Stimulated activated CD4-positive, alpha-beta T cell treated with anti-CD3 and anti-CD28 coated beads, Interleukin-15, amount 100 ng/mL, for 1 hour (primary cell): ENCODE results near the gene NID1.
"Not testable (repeated sequence)": the region's sequence is repeated elsewhere in the genome, so short reads cannot be mapped to it uniquely, and the experiment has no call there.

Source experiments
- DNase-seq, 2 donors: peaks; one replicate each; pipeline ENCODE4 v3.0.0-alpha.2; 2020; ENCODE audit warnings: low read depth in 1 of 2, low spot score in 1 of 2

The NID1 gene

DNA sequence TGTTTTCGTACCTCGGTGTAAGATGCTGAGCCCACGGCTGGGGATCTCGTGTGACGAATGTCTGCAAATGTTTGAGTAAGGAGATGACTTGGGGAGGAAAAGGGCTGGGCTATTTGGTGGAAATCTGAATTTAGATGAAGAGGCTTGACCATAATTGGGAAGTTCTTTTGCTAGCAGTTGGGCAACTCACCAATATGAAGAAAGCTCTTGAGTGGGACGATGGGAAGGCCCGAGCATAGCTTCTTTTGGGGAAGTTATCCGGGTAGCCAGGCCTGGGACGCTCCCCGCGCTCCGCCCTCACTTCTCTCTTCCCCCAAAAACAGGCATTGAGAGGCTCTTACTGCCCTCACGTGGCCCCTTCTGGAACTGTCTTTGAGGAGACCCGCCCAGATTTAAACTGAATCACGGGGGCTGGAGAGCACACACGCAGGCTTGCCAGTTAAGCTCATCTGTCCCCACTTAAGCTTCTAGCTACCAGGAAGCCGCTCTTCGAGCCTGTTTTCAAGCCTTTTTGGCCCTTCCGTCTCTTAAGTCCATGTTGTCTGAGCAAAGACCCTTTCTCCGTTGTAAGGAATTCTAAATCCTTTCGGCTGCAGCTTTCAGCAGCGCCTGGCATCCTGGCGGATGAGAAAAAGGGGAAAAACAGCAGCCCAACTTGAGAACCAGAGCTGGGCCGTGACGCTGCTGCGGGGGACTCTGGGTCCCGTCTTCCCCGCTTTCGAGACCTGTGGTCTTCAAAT is 93.1 kb downstream of the NID1 start:
- DNase-seq: peak; percentile 72 to 77

DNA sequence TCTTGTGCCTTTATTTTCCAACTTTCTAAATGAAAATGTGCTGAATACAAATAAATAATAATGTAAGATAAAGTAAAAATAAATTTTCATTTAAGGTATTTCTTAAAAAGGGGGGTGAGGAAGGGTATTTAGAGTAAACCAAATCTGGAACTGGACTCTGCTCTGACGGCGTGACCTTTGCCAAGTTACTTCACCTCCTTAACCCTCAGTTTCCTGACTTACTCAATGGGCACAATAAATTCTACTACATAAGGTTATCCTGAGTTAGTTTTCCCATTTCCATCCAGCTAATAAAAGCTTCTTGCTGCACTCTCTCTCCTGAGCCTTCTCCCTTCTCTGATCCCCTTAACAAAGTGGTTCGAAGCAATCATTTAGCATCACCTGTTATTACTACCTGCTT is 93.9 kb downstream of the NID1 start:
- DNase-seq: no peak

DNA sequence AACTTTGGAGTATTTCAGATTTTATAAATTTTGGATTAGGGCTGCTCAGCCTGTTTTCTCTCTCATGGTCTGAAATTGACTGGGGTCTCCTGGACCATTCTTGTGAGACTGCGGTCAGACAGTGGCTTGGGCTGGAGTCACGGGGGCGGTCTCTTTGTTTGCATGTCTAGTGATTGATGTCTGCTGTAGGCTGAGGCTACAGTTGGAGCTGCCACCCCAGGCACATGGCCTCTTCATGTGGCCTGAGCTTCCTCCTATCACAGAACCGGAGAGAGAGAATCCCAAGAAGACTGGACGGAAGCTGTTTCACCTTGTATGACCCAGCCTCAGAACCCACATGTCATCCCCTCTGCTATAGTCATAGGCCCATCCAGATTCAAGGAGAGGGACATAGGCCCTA is 96.1 kb downstream of the NID1 start:
- DNase-seq: no peak

DNA sequence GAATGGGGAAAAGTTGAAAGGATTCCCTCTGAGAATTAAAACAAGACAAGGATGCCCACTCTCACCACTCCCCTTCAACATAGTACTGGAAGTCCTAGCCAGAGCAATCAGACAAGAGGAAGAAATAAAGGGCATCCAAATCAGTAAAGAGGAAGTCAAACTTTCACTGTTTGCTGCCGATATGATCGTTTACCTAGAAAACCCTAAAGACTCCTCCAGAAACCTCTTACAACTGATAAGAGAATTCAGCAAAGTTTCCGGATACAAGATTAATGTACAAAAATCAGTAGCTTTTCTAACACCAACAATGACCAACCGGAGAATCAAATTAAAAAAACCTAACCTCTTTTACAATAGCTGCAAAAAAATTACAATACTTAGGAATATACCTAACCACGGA is 98.8 kb downstream of the NID1 start:
- DNase-seq: not testable (repeated sequence)

DNA sequence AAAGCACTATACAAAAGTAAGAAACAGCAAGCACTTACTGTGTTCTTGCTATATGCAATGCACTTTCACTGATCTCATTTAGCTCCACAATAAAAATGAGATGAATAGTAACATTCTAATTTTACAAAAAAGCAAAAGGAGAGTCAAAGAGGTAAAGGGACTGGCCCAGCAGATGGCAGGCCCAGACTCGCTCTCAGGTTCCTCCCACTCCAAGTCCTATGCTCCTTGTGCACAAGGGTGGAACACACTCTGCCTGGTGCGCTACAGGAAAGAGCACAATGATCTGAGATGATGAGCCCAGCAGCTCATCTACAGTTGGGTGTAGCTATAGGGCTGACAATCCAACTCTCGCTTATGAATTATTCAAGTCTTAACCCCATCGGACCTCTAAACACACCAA is 104.1 kb downstream of the NID1 start:
- DNase-seq: no peak

DNA sequence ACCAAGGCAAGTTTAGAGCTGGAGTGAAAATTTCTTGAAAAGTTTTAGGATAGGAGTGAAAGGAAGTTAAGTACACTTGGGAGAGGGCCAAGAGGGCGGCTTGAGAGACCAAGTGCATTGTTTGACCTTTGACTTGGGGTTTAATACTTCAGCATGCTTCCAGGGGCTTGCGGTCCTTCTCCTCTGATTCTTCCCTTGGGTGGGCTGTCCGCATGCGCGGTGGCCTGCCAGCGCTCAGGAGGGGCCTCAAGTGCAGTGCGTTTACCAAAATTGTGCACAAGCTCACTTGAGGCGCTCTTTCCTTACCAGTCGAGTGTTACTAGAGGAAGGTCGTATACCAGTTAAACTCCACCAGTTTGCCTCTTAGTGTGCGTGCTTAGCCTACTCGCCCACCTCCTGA is 106.9 kb downstream of the NID1 start:
- no peak for DNase-seq

DNA sequence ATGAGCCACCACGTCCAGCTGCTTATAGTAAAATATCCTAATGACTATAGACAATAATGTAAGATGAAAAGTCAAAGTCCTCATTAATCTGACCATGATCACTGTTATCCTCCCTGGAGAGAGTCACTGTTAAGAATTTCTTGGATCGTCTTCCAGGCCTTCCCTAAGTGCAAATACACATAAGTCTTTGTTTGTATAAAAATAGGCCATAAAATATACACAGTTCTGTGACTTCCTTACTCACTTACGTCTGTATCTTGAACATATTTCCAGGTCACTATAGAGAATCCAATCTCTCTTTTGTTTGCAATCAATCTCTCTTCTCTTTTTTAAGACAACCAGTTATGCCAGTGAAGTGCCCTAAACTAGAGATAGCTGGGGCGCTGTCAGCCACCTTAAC is 109.1 kb downstream of the NID1 start:
- DNase-seq: no peak

DNA sequence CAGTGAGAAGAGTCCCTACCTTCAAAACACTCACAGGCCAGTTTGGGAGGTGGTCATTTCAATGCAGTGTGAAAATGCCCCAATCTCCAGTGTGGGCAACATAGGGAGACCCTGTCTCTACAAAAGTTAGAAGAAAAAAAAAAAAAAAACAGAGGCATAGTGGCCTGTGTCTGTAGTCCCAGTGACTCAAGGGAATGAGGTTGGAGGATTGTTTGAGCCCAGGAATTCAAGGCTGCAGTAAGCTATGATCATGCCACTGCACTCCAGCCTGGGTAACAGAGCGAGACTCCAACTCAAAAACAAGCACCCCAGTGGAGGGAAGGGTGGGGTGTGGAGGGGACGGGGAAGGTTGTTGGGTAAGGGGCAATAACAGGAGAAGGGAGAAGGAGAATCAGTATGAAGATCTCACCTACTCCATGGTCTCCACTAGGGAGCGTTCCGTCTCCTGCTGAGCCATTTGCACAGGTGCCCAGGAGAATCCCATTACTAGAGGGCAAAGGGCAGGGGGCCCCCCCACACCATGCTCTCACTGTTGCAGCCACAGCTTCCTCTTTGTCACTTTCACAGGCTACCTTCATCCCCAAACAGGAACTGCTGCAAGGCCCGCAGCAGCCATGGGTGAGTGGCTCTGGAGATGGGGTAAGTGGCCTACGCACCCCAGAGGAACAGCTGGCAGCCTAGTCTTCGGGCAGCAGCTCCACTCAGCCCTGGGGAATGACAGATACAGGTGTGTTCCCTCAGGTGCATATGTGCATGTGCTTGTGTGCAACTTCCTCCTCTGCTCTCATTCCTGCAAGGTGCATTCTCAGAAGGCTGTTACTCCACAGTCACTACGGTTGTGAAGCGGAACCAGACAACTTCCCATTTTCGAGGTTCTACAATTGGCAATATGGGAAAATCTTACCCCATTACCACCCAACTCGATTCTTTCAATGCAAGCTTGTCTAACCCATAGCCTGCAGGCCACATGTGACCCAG is 110.3 kb downstream of the NID1 start:
- peak in 1 of 2 donors; percentile 8 for DNase-seq

DNA sequence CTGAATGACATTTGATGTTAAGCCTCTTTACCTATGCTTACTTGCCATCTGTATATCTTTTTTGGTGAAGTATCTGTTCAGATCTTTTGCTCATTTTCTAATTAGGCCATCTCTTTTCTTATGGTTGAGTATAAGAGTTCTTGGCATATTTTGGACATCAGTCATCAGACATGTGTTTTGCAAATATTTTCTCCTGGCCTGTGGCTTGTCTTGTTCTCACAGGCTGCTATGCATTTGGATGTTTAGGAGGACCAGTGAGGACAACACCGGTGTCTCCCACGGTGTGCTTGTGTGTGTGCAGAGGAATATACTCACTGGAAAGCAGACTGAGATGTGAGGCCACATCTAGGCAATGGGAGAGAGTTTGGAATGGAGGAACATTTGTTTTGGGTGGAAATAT is 111.1 kb downstream of the NID1 start:
- no peak for DNase-seq

DNA sequence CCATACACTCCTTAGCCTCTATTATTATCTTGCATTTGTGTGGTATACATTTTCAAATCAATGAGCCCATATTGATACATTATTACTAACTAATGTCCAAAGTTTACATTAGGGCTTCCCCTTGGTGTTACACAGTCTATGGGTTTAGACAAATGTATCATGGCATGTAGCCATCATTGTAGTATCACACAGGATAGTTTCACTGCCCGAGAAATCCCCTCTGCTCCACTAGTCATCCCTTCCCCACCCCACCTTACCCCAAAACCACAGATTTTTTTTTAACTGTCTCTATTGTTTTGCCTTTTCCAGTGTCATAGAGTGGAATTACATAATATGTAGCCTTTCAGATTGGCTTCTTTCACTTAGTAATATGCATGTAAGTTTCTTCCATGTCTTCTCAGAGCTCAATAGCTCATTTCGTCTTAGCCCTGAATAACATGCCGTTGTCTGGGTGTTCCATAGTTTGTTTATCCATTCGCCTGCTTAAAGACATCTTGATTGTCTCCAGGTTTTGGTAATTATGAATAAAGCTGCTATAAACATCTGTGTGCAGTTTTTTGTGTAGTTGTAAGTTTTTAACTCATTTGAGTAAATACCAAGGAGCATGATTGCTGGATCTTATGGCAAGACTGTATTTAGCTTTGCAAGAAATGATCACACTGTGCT is 111.8 kb downstream of the NID1 start:
- no peak for DNase-seq

DNA sequence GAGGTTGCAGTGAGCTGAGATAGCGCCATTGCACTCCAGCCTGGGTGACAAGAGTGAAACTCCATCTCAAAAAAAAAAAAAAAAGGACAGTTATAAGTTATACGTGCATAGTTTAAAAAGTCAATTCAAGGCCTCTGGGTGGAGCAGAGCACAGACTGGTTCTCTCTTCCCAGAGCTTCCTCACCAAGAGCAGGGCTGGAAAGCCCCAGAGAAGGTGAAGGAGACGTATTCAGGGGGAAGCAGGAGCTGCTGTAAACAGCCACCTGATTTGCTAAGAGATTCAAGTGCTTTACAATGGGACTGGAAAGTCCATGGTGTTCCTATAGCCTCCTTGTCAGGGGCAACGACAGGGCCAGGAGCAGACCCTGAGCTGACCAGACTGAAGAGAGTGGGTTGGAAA is 113.2 kb downstream of the NID1 start:
- DNase-seq: no peak

DNA sequence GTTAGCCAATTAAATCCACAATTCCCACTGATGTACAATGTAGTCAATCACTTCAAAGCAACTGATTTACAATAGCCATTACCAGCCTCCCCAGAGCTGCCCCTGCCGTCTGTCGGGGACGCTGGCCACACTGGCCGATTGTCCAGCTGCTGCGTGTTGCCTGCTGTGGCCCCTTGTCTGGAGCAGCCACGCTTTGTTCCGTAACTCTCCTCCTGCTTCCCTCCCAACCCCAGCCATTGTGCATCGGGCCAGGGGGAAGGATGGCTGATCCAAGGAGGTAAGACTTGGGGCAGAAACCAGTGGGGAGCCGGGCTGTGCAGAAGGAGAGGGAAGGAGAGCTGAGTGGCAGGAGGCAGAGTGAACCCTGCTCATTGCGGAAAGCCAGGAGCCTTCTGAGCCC is 114.6 kb downstream of the NID1 start:
- DNase-seq: no peak

DNA sequence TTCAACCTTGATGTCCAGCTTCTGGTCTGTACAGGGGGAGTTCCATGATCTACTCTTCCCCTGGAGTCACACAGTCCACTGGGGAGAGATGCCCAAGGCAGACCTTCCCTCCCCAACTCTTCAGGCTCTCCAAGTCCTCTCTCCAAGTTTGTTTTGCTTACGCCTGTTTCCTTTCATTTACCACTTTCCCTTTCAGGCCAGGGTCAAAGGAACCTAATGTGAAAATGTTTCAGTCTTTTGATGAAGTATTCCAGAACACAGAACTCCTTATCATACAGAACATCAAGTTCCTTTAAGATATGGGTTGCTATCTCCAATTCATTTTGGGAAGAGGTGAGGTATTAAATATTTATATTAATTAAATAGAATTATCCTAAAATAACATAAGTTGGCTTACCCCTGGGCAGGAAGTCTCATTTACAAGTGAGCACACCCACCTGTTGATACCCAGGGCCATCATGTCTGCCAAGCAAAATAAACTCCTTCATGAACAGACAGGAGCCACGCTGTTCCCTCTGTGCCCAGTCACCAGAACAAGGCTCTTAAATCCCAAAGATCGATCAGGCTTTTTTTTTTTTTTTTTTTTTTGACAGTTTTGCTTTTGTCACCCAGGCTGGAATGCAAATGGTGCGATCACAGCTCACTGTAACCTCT is 116.0 kb downstream of the NID1 start:
- no peak for DNase-seq

DNA sequence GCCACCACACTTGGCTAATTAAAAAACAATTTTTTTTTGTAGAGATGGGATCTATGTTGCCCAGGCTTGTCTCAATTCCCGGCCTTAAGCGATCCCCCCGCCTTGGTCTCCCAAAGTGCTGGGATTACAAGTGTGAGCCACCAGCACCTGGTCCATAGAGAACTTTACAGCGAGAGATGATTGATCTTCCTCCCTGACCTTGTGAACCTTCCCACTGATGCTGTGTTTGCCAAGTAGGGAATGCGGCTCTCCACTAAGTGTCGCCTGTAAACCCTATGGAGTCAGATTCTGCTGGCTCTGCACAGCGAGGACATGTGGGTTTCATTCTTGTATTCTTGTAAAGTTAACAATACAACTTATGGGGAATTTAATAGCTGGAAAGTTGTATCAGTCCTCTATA is 116.9 kb downstream of the NID1 start:
- DNase-seq: no peak

DNA sequence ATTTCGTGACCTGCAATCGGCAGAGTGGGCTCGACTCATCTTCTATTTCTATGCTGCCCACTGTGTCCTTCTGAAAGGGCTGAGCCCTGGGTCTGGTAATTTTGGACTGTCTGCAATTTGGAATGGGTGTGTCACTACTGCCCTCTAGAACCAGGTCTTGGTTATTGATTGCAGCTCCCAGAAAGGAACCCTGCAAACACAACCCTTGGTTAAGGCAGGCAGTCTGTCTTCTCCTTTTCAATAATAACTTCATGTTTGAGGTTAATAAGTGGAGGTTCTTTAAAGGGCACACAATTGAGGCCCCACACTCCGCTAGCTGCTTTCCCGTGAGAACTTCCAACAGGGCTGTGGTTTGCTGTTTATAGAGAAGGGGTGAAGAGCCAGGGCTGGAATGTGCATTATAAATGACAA is 118.3 kb downstream of the NID1 start:
- DNase-seq: no peak

DNA sequence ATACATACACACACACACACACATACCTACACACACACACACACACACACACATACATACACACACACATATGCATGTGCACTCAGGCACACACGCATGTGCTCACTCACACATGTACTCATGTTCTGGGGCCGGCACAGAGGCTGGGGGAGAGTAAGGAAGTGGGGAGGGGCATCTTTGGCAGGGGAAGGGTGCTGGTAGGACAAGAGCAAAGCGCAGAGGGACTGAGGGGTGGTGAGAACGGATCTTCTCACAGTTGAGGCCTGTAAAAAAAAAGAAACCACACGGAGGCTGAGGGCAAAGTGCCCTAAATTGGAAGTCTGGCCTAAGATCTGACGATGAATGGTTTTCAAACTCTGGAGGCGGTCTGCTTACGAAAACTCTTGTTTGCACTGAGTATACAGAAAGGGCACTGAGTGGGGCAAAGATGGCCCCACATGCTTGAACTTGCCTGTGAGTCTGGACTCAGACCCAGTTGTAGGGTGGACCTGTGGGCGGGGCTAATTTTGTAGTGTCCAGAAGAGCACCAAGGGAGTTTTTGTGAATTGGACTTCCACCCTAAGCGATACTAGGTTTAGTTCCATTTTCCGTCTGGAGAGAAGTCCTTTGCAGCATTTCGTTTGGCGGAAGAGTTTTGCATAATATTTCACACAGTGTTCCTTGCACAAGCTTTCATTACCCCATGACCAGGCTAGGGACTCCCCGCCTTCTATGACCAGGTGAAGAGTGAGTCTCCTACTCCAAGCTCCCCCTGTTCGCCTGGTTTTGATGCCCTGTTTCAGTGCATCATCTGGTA is 118.9 kb downstream of the NID1 start:
- no peak for DNase-seq

DNA sequence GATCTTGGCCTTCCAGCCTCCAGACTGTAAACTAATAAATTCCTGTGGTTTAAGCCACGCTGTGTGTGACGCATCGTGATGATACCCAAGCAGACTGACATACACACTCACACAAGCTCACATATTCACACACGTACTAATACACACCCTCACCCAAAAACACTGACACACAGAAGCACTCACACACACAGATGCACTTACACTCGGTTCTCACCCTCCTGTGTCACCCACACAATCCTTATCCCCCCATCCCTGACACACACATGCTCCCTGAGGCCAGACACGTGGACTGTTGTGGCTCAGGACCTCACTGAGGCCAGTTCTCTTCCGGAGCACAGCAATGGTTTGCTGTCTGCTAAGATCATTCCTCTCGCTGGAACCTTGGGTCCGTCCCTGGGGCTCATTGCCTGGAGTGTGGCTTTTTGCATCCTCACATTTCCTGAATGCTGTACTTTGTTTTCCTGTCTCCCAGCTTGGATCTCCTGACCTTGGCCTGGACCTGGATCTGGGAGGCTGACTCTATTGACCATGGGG is 121.2 kb downstream of the NID1 start:
- no peak for DNase-seq

DNA sequence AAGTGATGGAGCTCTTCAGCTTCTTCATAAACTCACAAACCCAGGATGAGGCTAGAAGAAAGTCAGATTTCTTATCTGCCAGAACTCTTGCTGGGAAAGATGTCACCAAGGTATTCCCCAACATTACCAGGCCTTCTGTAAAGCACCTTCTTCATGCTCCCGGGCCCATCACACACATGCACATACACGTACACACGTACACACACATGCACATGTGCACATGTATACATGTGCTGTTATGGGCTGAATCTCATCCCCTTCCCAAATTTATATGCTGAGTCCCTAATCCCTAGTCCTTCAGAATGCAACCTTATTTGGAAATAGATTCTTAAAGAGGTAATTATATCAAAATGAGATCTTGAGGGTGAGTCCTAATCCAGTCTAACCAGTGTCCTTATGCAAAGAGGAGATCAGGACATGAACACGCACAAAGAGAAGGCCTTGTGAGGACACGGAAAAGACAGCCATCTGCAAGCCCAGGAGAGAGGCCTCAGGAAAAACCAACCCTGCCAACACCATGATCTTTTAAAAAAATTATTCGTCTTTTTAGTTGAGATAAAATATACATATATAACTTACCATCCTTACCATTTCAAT is 121.8 kb downstream of the NID1 start:
- no peak for DNase-seq

DNA sequence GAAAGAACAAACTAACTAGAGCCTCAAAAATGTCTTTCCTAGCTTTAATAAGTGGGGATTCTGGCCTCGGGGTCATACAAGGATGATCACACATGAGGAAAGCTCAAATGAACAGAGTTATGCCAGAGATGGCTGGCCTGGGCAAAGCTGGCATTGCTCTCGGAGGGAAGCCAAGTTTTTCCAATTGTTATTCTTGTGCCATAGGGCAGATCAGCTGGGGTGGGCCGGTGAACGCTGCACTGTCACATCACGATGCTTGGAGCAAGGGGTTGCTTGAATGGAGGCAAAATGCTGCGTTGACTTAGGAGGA is 122.3 kb downstream of the NID1 start:
- no peak for DNase-seq
